OCI-LY1 (cell line): Measurements from ENCODE around the gene PHACTR2.
"Not testable (repeated sequence)": the region's sequence is repeated elsewhere in the genome, so short reads cannot be mapped to it uniquely, and the experiment has no call there.

Experiments used
- EZH2 ChIP-seq: fragments of 200-600 bp; sonication (generic), shearing (Covaris generic); IDR thresholded peaks from 2 replicates; pipeline ENCODE4 v1.8.0; 2017; ENCODE audit warnings: borderline replicate concordance, mixed run types, mild to moderate bottlenecking, antibody characterized with exemption, low read length, moderate library complexity, mixed read lengths
- TF ChIP-seq, protein P1 (sequence below): fragments of 200-600 bp; sonication (generic), shearing (Covaris generic); IDR thresholded peaks from 2 replicates; pipeline ENCODE4 v1.5.1; 2017; ENCODE audit warnings: mild to moderate bottlenecking, antibody characterized with exemption, low read length, moderate library complexity, mixed read lengths

DNA sequence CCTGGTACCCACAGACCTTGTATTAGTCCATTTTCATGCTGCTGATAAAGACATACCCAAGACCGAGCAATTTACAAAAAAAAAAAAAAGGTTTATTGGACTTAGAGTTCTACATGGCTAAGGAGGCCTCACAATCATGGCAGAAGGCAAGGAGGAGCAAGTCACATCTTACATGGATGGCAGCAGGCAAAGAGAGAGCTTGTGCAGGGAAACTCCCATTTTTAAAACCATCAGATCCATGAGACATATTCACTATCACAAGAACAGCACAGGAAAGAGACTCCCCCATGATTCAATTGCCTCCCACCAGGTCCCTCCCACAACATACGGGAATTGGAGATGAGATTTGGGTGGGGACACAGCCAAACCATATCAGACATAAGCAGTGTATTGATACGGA is 17.6 kb upstream of the PHACTR2 start:
- TF ChIP-seq, protein P1, sequence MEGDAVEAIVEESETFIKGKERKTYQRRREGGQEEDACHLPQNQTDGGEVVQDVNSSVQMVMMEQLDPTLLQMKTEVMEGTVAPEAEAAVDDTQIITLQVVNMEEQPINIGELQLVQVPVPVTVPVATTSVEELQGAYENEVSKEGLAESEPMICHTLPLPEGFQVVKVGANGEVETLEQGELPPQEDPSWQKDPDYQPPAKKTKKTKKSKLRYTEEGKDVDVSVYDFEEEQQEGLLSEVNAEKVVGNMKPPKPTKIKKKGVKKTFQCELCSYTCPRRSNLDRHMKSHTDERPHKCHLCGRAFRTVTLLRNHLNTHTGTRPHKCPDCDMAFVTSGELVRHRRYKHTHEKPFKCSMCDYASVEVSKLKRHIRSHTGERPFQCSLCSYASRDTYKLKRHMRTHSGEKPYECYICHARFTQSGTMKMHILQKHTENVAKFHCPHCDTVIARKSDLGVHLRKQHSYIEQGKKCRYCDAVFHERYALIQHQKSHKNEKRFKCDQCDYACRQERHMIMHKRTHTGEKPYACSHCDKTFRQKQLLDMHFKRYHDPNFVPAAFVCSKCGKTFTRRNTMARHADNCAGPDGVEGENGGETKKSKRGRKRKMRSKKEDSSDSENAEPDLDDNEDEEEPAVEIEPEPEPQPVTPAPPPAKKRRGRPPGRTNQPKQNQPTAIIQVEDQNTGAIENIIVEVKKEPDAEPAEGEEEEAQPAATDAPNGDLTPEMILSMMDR, result not testable (repeated sequence)
- TF ChIP-seq EZH2, result not testable (repeated sequence)
